GM18870 (cell line): ENCODE data around the gene GLRA2.

Experiments
- ATAC-seq: cut with Tn5 transposase; IDR thresholded peaks from one replicate; pipeline ENCODE4 v1.9.1; 2021; ENCODE audit warnings: moderate library complexity; ENCODE audit not compliant: unreplicated experiment

Gene GLRA2

DNA sequence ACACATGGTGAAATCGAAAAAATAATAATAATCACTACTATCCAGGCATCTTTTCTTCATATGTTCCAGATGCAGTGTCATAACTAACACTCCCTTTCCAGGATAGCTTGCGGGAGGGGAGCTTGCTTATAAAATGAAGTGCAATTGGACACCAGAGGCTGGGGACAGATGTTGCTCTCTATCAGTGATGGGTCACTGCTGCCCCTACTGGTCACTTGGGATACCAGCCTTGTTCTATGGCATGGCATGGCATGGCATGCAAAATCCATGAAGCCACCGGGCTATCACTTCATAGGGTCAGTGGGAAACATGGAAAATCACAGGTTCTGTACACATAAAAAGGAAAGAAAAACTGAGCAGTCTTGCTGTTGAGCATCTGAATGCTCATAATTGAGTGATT is 168.1 kb downstream of the GLRA2 start:
- no peak for ATAC-seq

- no peak for ATAC-seq
These were observed 169.5 kb downstream of the GLRA2 start for GRCh38 chrX:14698790-14699189.

GRCh38 chrX:14700982-14701381 is 171.6 kb downstream of the GLRA2 start:
- ATAC-seq = no peak

DNA sequence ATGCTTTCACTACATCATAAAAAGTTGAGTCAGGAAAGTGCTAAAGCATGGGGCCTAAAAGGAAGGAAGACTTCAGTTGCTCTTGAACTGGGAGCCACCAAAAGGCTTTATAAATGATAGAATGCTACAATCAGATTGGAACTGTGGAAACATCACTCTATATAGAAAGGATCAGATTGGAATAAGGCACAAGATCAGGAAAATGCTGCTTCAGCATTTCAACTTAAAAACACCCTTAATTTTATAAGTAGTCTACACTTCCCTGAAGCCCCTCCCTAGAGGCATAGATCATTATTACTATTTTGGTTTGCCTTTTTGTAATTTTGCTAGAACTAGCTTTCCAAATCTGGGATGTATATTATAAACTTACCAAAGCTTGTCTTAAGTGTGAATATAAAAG is 172.8 kb downstream of the GLRA2 start:
- no peak for ATAC-seq

DNA sequence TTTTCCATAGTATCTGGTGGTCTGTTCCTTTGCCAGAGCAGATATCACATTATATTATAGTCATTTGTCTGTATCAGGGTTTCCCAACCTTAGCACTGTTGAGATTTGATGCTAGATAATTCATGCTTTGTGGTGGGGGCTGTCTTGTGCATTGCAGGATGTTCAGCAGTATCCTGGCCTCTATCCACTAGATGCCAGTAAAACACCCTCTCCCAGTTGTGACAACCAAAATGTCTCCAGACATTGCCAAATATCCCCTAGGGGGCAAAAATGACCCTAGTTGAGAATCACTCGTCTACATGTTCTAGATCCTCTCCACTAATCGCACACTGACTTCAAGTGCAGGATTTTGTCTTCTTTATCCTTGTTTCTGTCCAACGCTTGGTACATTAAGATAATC is 182.8 kb downstream of the GLRA2 start:
- no peak for ATAC-seq

- no peak for ATAC-seq
These were observed 188.6 kb downstream of the GLRA2 start for GRCh38 chrX:14717949-14718348.

GRCh38 chrX:14718403-14718802 is 189.1 kb downstream of the GLRA2 start:
- ATAC-seq = no peak

DNA sequence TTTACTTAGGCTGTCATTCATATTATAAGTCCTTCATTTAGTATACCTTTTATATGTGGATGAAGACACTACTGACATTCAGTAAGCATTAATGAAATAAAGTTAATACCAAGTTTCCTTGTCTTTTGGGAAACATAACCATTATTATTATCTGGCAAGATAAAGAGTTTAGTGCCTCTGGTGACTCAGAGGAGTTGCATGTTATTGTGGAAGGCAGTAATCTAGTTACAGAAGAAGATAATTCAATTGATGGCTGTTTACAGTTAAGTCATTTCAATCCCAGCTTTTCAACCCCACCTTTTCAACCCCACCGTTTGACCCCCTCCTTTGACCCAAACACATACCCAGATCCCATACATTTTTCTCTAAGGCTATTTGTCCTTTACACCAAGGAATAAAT is 199.7 kb downstream of the GLRA2 start:
- no peak for ATAC-seq

DNA sequence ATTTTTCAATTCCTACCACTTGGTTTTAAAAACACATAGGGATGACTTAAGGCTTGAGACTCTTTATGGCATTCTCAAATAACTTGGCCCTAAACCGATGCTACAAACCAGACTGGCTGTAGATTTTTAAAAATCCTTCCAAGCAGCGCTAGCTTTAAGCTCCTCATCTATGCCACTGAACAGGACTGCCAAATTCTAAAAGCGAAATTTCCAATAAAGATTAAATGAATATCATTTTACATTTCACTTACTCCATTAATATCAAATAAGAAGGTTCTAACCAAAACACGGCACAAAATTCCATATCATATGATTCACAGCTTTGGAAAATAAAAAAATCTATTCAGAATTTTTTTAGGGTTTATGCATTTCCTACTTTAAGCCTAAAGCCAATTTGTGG is 209.3 kb downstream of the GLRA2 start:
- ATAC-seq = no peak

GRCh38 chrX:14753441-14753840 is 224.1 kb downstream of the GLRA2 start:
- no peak for ATAC-seq

- ATAC-seq = no peak
These were observed 228.7 kb downstream of the GLRA2 start for GRCh38 chrX:14758029-14758491.

GRCh38 chrX:14775416-14775815 is 246.1 kb downstream of the GLRA2 start:
- ATAC-seq = no peak

- ATAC-seq = no peak
These were observed 247.6 kb downstream of the GLRA2 start for GRCh38 chrX:14776901-14777300.

DNA sequence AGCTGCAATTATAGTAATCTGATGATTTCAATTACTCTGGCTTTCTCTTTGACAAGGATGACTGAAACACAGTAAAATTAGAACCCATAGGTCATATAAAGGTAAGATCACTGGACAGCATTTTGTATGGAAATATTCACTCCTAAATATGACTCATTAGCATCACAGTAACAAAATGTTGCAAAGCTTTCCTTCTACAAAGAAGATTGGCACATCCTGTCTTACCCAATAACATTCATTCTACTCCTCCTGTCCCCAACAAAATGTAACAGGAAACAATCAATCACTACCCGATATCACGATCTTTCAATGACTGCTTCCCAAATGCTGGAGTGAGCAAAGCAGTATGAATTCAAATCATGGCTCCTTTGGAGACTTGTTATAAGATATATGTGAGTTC is 248.2 kb downstream of the GLRA2 start:
- ATAC-seq = no peak

GRCh38 chrX:14779580-14779979 is 250.2 kb downstream of the GLRA2 start:
- no peak for ATAC-seq
